Neuronal stem cell (in vitro differentiated cells): ENCODE results near the gene ARHGAP24.
"Not testable (repeated sequence)": the region's sequence is repeated elsewhere in the genome, so short reads cannot be mapped to it uniquely, and the experiment has no call there.

Experiments
- DNase-seq: peaks from one replicate; pipeline ENCODE4 v3.0.0-alpha.2; 2013; ENCODE audit warnings: low spot score
- H2AFZ ChIP-seq: one replicate; pipeline ENCODE4 v1.6.1; 2013; ENCODE audit warnings: mild to moderate bottlenecking, low read length, inconsistent platforms
- H2AK5ac ChIP-seq: 2 replicates; pipeline ENCODE4 v1.6.1; 2013; ENCODE audit warnings: low read depth, mild to moderate bottlenecking, inconsistent platforms, low read length, moderate library complexity, mixed read lengths
- H2BK120ac ChIP-seq: 2 replicates; pipeline ENCODE4 v1.6.1; 2013; ENCODE audit warnings: low read depth, mild to moderate bottlenecking, inconsistent platforms, low read length, moderate library complexity, mixed read lengths
- H2BK12ac ChIP-seq: one replicate; pipeline ENCODE4 v1.6.1; 2013; ENCODE audit warnings: low read length, inconsistent platforms
- H2BK15ac ChIP-seq: 2 replicates; pipeline ENCODE4 v1.6.1; 2013; ENCODE audit warnings: mild to moderate bottlenecking, low read length, inconsistent platforms, mixed read lengths
- H2BK5ac ChIP-seq: one replicate; pipeline ENCODE4 v1.6.1; 2013; ENCODE audit warnings: inconsistent platforms, mild to moderate bottlenecking, low read length, moderate library complexity
- H3K14ac ChIP-seq: one replicate; pipeline ENCODE4 v1.6.1; 2013; ENCODE audit warnings: low read length, inconsistent platforms
- H3K18ac ChIP-seq: 2 replicates; pipeline ENCODE4 v1.6.1; 2013; ENCODE audit warnings: low read length, inconsistent platforms
- H3K23ac ChIP-seq: 2 replicates; pipeline ENCODE4 v1.6.1; 2013; ENCODE audit warnings: low read depth, mild to moderate bottlenecking, mixed read lengths, low read length, inconsistent platforms; ENCODE audit not compliant: poor library complexity
- H3K27ac ChIP-seq: replicated peaks from 3 replicates; pipeline ENCODE4 v1.5.1; 2013; ENCODE audit warnings: low read length, inconsistent platforms
- H3K27me3 ChIP-seq, 3 experiments: 2 replicates each; pipeline ENCODE4 v1.6.1; 2013; ENCODE audit warnings: low read length in 3 of 3, mild to moderate bottlenecking in 2 of 3, inconsistent platforms in 1 of 3, low read depth in 1 of 3, mixed read lengths in 1 of 3, moderate library complexity in 1 of 3; ENCODE audit not compliant: control insufficient read depth in 3 of 3, insufficient read depth in 3 of 3
- H3K36me3 ChIP-seq, 2 donors: replicated peaks in 1 of 2; 2 replicates each; pipeline ENCODE4 v1.6.1; 2013; ENCODE audit warnings: low read length in 2 of 2; ENCODE audit not compliant: control insufficient read depth in 2 of 2, insufficient read depth in 2 of 2
- H3K4ac ChIP-seq: 2 replicates; pipeline ENCODE4 v1.6.1; 2013; ENCODE audit warnings: inconsistent platforms, mild to moderate bottlenecking, low read length, moderate library complexity
- H3K4me1 ChIP-seq, 2 donors: 1 replicate in 1 of 2; 2 replicates in 1 of 2; pipeline ENCODE4 v1.6.1; 2013; ENCODE audit warnings: low read length in 2 of 2, low read depth in 1 of 2; ENCODE audit not compliant: control insufficient read depth in 2 of 2, insufficient read depth in 1 of 2
- H3K4me2 ChIP-seq: one replicate; pipeline ENCODE4 v1.6.1; 2013; ENCODE audit warnings: mild to moderate bottlenecking, low read length, inconsistent platforms; ENCODE audit not compliant: insufficient read depth, poor library complexity, severe bottlenecking
- H3K4me3 ChIP-seq, 2 donors: 2 replicates each; pipeline ENCODE4 v1.5.1; 2013; ENCODE audit warnings: low read length in 2 of 2, mild to moderate bottlenecking in 2 of 2, inconsistent platforms in 1 of 2, moderate library complexity in 1 of 2
- H3K79me1 ChIP-seq: one replicate; pipeline ENCODE4 v1.6.1; 2013; ENCODE audit warnings: low read depth, mild to moderate bottlenecking, inconsistent platforms, low read length, moderate library complexity
- H3K9ac ChIP-seq: one replicate; pipeline ENCODE4 v1.6.1; 2013; ENCODE audit warnings: mild to moderate bottlenecking, low read depth, low read length, inconsistent platforms; ENCODE audit not compliant: poor library complexity
- H3K9me3 ChIP-seq, 2 donors: replicated peaks in 1 of 2; 2 replicates each; pipeline versions ENCODE3 to v1.6.1; 2013; ENCODE audit warnings: low read length in 2 of 2, mild to moderate bottlenecking in 2 of 2, inconsistent platforms in 1 of 2, low read depth in 1 of 2, mixed read lengths in 1 of 2, moderate library complexity in 1 of 2; ENCODE audit not compliant: control insufficient read depth in 2 of 2, insufficient read depth in 1 of 2
- H4K8ac ChIP-seq: one replicate; pipeline ENCODE4 v1.6.1; 2013; ENCODE audit warnings: low read depth, mild to moderate bottlenecking, inconsistent platforms, low read length, moderate library complexity
- H4K91ac ChIP-seq: one replicate; pipeline ENCODE4 v1.6.1; 2013; ENCODE audit warnings: low read length, low read depth, mild to moderate bottlenecking, inconsistent platforms; ENCODE audit not compliant: poor library complexity
- WGBS, 2 donors: extraction: QIAGEN DNeasy Blood & Tissue Kit; methylation state at CpG; one replicate each; pipeline ENCODE4 v1.1.7; 2013; ENCODE audit warnings: missing lambda C conversion rate in 2 of 2, mixed read lengths in 1 of 2; ENCODE audit not compliant: insufficient read length in 2 of 2, insufficient replicate concordance in 1 of 2; ENCODE audit errors: extremely low coverage in 2 of 2; 5-methylcytosine and 5-hydroxymethylcytosine counted together

Gene ARHGAP24

DNA sequence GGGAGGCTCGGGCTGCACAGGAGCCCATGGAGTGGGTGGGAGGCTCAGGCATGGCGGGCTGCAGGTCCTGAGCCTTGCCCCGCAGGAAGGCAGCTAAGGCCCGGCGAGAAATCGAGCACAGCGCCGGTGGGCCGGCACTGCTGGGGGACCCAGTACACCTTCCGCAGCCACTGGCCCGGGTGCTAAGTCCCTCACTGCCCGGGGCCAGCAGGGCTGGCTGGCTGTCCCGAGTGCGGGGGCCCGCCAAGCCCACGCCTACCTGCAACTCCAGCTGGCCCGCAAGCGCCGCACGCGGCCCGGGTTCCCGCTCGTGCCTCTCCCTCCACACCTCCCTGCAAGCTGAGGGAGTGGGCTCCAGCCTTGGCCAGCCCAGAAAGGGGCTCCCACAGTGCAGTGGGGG lies 546.7 kb downstream of the ARHGAP24 start:
- H3K14ac ChIP-seq, H3K4me3 ChIP-seq, H2BK12ac ChIP-seq, DNase-seq, H3K18ac ChIP-seq, H3K4me1 ChIP-seq, H4K91ac ChIP-seq, H2AK5ac ChIP-seq, H2BK5ac ChIP-seq, H4K8ac ChIP-seq, H3K79me1 ChIP-seq, H3K23ac ChIP-seq, H3K9ac ChIP-seq, H3K27me3 ChIP-seq, H2AFZ ChIP-seq, H3K4ac ChIP-seq, H3K4me2 ChIP-seq, H3K9me3 ChIP-seq, H2BK120ac ChIP-seq, H2BK15ac ChIP-seq, H3K27ac ChIP-seq: not testable (repeated sequence)
- no CpG with 5 or more reads among the region's 24 CpGs for WGBS, 2 donors
- H3K36me3 ChIP-seq = peaks cover under 1 to 83% of the 10 kb centered on the region in 2 donors

DNA sequence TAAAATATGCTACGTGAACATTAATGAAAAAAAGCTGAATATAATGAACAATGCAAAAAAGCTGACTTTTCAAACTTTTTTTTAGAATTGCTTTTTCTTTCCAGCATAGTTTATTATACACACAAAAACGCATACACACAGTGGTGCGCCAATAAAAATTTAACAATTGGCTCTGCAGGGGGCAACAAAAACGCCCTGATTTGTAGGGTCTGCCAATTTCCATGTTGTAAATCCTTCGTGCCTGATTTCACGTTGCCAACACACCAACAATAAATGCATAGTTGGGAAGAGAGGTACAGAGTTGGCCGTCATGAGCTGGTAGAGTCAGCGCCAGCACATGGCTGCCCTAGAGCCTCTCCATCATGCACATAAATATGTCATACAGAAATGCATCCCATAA lies 551.8 kb downstream of the ARHGAP24 start:
- no peak overlapping the region for H2AFZ ChIP-seq
- no peaks in the 10 kb centered on the region for H3K79me1 ChIP-seq
- H3K36me3 ChIP-seq = peaks cover 2 to 99% of the 10 kb centered on the region in 2 donors
- no peak overlapping the region for H2BK5ac ChIP-seq
- H2BK12ac ChIP-seq = no peak overlapping the region
- H3K27ac ChIP-seq = no peak overlapping the region
- no peak overlapping the region for H3K4me3 ChIP-seq
- no peak overlapping the region for H4K8ac ChIP-seq
- WGBS, 2 donors = no CpG with 5 or more reads among the region's 8 CpGs
- no peak overlapping the region for H3K14ac ChIP-seq
- no peak overlapping the region for H3K23ac ChIP-seq
- H2AK5ac ChIP-seq = no peak overlapping the region
- no peak for DNase-seq
- no peak overlapping the region for H3K4me2 ChIP-seq
- H3K9ac ChIP-seq = no peak overlapping the region
- H4K91ac ChIP-seq = no peak overlapping the region
- peaks cover 0 to 4% of the 10 kb centered on the region in 2 donors for H3K9me3 ChIP-seq
- H3K4ac ChIP-seq = no peak overlapping the region
- H3K4me1 ChIP-seq = no peaks in the 10 kb centered on the region
- no peak overlapping the region for H2BK15ac ChIP-seq
- no peaks in the 10 kb centered on the region for H3K27me3 ChIP-seq
- no peak overlapping the region for H3K18ac ChIP-seq
- H2BK120ac ChIP-seq = no peak overlapping the region

DNA sequence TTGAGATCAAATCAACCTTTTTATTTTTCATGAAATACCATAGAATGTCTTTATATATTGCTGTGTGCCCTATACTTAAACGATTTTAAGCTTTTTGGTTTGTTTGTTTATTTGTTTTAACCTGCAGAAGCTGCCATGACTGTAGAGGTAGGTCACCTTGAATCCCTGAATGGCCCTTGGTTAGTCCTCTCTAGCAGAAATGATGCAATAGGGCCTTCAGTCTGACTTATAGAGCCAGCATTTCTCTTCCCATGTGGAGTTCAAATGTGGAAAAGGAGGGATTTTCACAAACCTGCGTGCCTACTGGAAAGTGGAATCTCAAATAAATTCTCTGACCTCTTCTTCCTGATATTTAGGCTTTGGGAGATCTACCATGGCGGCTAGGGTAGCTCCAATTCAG lies 557.0 kb downstream of the ARHGAP24 start:
- H4K91ac ChIP-seq = no peak overlapping the region
- H3K79me1 ChIP-seq = no peaks in the 10 kb centered on the region
- no peak for DNase-seq
- no peaks in the 10 kb centered on the region for H3K4me1 ChIP-seq
- H3K18ac ChIP-seq = no peak overlapping the region
- no peaks in the 10 kb centered on the region for H3K27me3 ChIP-seq
- no peak overlapping the region for H4K8ac ChIP-seq
- H3K4me3 ChIP-seq = no peak overlapping the region
- no peak overlapping the region for H3K9ac ChIP-seq
- H3K14ac ChIP-seq = no peak overlapping the region
- no peak overlapping the region for H2BK12ac ChIP-seq
- no peaks in the 10 kb centered on the region for H3K9me3 ChIP-seq
- no peak overlapping the region for H3K27ac ChIP-seq
- H3K36me3 ChIP-seq = peaks cover 4 to 97% of the 10 kb centered on the region in 2 donors
- no peak overlapping the region for H2BK5ac ChIP-seq
- WGBS, 2 donors = no CpG with 5 or more reads among the region's 3 CpGs
- no peak overlapping the region for H3K4me2 ChIP-seq
- H2BK15ac ChIP-seq = no peak overlapping the region
- H2AK5ac ChIP-seq = no peak overlapping the region
- H3K23ac ChIP-seq = no peak overlapping the region
- no peak overlapping the region for H3K4ac ChIP-seq
- no peak overlapping the region for H2AFZ ChIP-seq
- no peak overlapping the region for H2BK120ac ChIP-seq

GRCh38 chr4:86032476-86033022 lies 557.6 kb downstream of the ARHGAP24 start:
- no peaks in the 10 kb centered on the region for H3K9me3 ChIP-seq
- H2BK5ac ChIP-seq = no peak overlapping the region
- H3K79me1 ChIP-seq = no peaks in the 10 kb centered on the region
- no peak overlapping the region for H3K9ac ChIP-seq
- H2BK120ac ChIP-seq = no peak overlapping the region
- no peak overlapping the region for H3K4me3 ChIP-seq
- no peak overlapping the region for H2BK12ac ChIP-seq
- WGBS, 2 donors = no CpG with 5 or more reads among the region's 4 CpGs
- no peak overlapping the region for H3K27ac ChIP-seq
- no peak for DNase-seq
- no peak overlapping the region for H2AK5ac ChIP-seq
- no peak overlapping the region for H3K4ac ChIP-seq
- H3K27me3 ChIP-seq = no peaks in the 10 kb centered on the region
- no peak overlapping the region for H3K14ac ChIP-seq
- H3K18ac ChIP-seq = no peak overlapping the region
- H2BK15ac ChIP-seq = no peak overlapping the region
- no peaks in the 10 kb centered on the region for H3K4me1 ChIP-seq
- no peak overlapping the region for H4K91ac ChIP-seq
- no peak overlapping the region for H2AFZ ChIP-seq
- no peak overlapping the region for H3K4me2 ChIP-seq
- H4K8ac ChIP-seq = no peak overlapping the region
- no peak overlapping the region for H3K23ac ChIP-seq
- peaks cover 4 to 97% of the 10 kb centered on the region in 2 donors for H3K36me3 ChIP-seq
